ENCODE data around the gene DLG2.

DLG2 gene

DNA sequence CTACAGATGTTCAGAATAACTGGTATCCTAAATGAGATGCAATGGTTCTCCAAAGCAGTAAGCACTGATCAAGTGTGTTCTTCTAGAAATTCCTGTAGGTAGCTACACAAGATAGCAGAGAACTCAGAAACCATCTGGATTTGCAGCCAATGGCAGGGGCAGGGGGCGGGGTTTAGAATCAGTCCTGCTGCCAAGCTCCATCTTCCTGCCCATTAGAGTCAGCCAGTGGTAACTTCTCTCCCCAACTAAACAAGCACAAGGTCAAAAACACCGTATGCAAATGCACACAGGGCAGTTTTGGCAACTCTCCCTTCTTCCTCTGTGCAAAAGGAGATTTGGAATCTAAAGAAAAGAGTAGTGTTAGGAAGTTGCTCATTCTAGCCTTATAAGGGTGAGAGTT is 2103.5 kb downstream of the DLG2 start:
- DNase-seq (ENCODE audit: low read depth), result no peak
- TF ChIP-seq, protein P1, sequence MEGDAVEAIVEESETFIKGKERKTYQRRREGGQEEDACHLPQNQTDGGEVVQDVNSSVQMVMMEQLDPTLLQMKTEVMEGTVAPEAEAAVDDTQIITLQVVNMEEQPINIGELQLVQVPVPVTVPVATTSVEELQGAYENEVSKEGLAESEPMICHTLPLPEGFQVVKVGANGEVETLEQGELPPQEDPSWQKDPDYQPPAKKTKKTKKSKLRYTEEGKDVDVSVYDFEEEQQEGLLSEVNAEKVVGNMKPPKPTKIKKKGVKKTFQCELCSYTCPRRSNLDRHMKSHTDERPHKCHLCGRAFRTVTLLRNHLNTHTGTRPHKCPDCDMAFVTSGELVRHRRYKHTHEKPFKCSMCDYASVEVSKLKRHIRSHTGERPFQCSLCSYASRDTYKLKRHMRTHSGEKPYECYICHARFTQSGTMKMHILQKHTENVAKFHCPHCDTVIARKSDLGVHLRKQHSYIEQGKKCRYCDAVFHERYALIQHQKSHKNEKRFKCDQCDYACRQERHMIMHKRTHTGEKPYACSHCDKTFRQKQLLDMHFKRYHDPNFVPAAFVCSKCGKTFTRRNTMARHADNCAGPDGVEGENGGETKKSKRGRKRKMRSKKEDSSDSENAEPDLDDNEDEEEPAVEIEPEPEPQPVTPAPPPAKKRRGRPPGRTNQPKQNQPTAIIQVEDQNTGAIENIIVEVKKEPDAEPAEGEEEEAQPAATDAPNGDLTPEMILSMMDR (IDR thresholded peaks at IDR 0.05; ENCODE audit: low read length, missing control alignments), result no peak
- H3K4me3 ChIP-seq (replicated peaks; ENCODE audit: low read depth, low read length), result no peak overlapping the region

DNA sequence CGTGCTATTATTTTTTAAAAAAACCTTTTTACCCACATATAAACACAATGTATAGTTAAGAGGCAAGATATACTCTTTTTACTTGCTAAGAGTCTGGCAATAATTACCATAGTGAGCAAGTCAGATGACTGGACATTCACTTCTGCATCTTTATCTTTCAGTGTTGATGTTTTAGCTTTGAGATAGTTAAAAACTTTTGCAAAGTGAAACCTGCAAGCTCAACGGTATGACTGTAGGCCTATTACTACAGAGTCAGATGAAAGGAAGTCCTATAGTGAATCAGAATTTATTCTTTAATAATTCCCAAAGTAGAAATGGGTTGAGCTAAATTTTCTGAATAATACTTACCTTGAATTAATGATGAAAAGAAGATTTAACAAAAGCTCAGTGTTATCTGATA is 2104.2 kb downstream of the DLG2 start:
- no peak for DNase-seq (ENCODE audit: low read depth)
- TF ChIP-seq, protein P1 (IDR thresholded peaks at IDR 0.05; ENCODE audit: low read length, missing control alignments), result no peak
- H3K4me3 ChIP-seq (replicated peaks; ENCODE audit: low read depth, low read length), result no peak overlapping the region

DNA sequence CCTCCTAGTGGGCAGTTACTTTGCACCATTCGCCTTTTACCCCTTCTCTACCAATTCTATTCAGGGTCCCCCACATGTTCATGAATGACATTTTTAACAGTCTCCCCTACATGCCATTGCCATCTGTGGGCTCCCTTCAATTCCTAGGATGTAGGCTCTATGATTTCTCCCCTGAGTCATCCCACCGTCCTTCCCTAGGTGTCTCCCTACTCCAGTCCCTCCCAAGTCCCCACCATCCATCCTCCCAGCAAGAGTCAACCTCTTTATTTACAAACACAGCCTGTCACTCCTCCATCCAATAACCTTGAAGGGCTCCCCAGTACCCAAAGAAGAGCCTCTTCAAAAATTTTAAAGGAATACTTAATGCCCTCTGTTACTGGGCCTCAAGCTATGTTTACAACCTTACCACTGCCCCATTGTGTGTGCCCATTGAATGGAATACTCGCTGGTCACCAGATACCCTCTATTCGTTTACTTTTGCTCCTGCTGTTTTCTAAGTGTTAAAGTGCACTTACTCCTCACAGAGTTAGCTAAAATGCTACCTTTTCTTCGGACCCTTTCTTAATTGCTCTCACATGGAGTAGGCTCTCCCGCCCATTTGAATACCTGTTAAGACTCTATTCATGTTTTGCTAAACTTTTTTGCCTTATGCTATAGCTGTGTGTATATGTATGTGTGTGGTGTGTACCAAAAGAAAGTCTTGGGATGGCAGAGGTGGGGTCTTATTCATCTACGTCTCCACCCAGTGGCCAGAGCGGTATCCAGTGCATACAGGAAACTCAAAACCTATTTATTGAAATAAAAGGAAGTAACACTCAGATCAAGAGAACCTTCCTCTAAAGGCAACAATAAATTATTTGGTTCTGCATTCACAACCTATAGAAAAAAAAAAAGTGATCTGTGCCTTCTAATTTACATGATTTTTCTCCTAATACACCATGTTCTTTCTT is 2105.2 kb downstream of the DLG2 start:
- no peak overlapping the region for H3K4me3 ChIP-seq (replicated peaks; ENCODE audit: low read depth, low read length)
- DNase-seq (ENCODE audit: low read depth), result no peak
- TF ChIP-seq, protein P1 (IDR thresholded peaks at IDR 0.05; ENCODE audit: low read length, missing control alignments), result no peak

DNA sequence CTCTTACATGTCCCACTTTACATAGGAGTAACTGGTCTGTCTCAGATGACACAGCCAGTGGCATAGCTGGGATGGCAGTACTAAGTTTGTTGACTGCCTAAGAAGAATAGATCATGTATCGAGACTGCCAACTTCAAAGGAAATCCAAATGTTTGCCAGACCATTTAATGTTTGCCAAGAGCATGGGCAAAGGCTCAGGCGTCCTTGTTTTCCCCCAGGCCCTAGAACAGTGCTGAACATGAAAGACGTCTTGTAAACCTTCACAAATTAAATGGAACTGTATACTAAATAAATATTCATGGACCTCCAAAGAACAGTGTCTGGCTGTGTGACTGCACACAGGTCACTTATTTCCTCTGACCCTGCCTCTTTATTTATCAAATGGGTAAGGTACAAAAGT is 2106.3 kb downstream of the DLG2 start:
- no peak overlapping the region for H3K4me3 ChIP-seq (replicated peaks; ENCODE audit: low read depth, low read length)
- TF ChIP-seq, protein P1 (IDR thresholded peaks at IDR 0.05; ENCODE audit: low read length, missing control alignments), result no peak
- DNase-seq (ENCODE audit: low read depth), result no peak

DNA sequence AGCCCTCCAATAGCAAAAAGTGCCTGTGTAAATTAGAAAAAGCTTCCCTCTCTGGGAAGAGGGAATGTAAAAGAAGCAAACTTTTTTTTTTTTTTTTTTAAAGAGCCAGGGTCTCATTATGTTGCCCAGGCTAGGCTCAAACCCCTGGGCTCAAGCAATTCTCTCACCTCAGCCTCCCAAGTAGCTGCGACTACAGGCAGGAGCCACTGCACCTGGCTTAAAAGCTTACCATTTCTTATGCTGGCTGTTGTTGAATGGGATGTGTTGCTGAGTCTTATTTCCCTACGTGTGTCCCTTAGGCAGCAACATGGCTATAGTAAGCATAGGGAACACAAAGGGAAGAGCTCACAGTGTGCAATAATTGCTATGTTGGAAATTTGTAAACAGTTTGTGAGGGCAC is 2115.5 kb downstream of the DLG2 start:
- H3K4me3 ChIP-seq (replicated peaks; ENCODE audit: low read depth, low read length), result no peak overlapping the region
- no peak for DNase-seq (ENCODE audit: low read depth)
- TF ChIP-seq, protein P1 (IDR thresholded peaks at IDR 0.05; ENCODE audit: low read length, missing control alignments), result no peak

DNA sequence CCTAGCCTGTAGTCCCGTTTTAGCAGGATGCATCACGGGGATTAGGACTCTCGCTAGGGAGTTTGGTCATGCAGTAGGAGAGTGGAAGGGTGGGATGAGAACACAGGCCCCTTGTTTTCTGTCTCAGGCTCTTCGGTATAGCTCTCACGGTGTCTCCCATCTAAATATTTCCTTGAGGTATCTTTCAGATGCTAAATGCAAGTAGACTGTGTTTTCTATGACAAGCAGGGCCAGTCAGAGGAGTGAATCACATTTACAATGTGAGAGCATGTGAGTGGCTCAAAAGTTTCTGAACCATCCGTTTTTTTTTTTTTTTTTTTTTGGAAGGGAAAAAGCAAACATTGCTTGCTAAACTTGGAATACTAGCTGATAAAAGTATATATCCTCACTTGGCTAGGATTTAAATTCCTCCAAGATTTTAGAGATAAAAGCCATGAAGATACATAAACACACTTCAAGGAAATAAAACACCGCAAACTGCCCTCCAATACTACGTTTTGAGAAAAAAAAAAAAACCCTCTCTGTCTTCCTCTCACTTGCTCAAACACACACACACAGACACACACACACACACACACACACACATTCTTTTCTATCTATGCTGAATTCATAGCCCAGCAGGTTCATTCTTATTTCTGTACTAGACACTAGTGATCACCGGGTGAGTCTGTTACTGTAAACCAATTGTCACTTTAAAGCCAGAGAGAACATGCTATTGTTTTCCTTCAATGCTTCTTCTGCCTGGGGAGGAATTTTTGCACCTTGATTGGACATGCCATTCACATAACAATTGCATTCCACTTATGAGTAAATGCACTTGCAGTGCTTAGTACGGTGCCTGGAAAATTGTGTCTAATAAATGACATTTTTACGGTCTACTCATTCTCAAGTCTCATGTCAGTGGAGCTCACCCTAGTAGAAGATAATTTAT is 2116.3 kb downstream of the DLG2 start:
- H3K4me3 ChIP-seq (replicated peaks; ENCODE audit: low read depth, low read length), result no peak overlapping the region
- no peak for DNase-seq (ENCODE audit: low read depth)
- TF ChIP-seq, protein P1 (IDR thresholded peaks at IDR 0.05; ENCODE audit: low read length, missing control alignments), result no peak
